Uterus (tissue), 4 donors: ENCODE results near the gene PRDM15. TPM values are rescaled to one million over a fixed set of nuclear protein-coding genes. Genes with fewer than 3 reads are reported as not detected.

Experiments used
- DNase-seq, 2 donors: peaks; one replicate each; pipeline ENCODE4 v3.0.0-alpha.2; 2019 to 2020
- H3K27ac ChIP-seq, 2 donors: fragments of 200-600 bp; sonication (generic); 1 replicate in 1 of 2; 2 replicates in 1 of 2; pipeline ENCODE4 v1.5.1; 2016 to 2018
- H3K27me3 ChIP-seq, 2 donors: fragments of 200-600 bp; sonication (generic); one replicate each; pipeline ENCODE4 v1.5.1; 2018 to 2019; ENCODE audit warnings: control low read depth in 1 of 2
- H3K36me3 ChIP-seq, 2 donors: fragments of 200-600 bp; sonication (generic); one replicate each; pipeline ENCODE4 v1.5.1; 2019; ENCODE audit warnings: control low read depth in 1 of 2
- H3K4me1 ChIP-seq, 2 donors: fragments of 200-600 bp; sonication (generic); one replicate each; pipeline ENCODE4 v1.5.1; 2018 to 2019; ENCODE audit warnings: control low read depth in 1 of 2
- H3K4me3 ChIP-seq, 2 donors: fragments of 200-600 bp; sonication (generic); 1 replicate in 1 of 2; 2 replicates in 1 of 2; pipeline ENCODE4 v1.5.1; 2018 to 2019; ENCODE audit warnings: mild to moderate bottlenecking in 1 of 2
- H3K9me3 ChIP-seq, 2 donors: fragments of 200-600 bp; sonication (generic); one replicate each; pipeline ENCODE4 v1.5.1; 2019; ENCODE audit warnings: control low read depth in 1 of 2
- POLR2A ChIP-seq, 2 donors: fragments of 450-650 bp; IDR thresholded peaks; one replicate each; pipeline ENCODE4 v1.6.1; 2016; ENCODE audit warnings: antibody characterized with exemption in 2 of 2, mild to moderate bottlenecking in 1 of 2, moderate library complexity in 1 of 2
- intact Hi-C: fragments of 100-400 bp; cut with DNase I; formaldehyde crosslinking; loops from one replicate; pipeline ENCODE4 v1.15.1; 2023; ENCODE audit warnings: low total_unique reads
- total RNA-seq, 4 donors: library from RNA; depleted of rRNA in 3 of 4; stranded (reverse); fragments of >200 nt in 3 of 4; gene quantifications; one replicate each; pipeline versions ENCODE4 v1.1.0 to v1.2.4, GENCODE V29; 2014 to 2023
- TF ChIP-seq, protein P1 (sequence below), 4 experiments: fragments of 200-600 bp in 2 of 4; fragments of 450-650 bp in 2 of 4; sonication (generic) in 2 of 4; IDR thresholded peaks; one replicate each; pipeline ENCODE4 v1.5.1; 2016 to 2019; ENCODE audit warnings: antibody characterized with exemption in 4 of 4, mild to moderate bottlenecking in 2 of 4, moderate library complexity in 1 of 4
- donor health status: DM: yes; HTN: yes; CAD: no.

PRDM15 gene
- total RNA-seq, 4 donors from 2014 or later: 5.9 to 11.0 (median 6.5) TPM

DNA sequence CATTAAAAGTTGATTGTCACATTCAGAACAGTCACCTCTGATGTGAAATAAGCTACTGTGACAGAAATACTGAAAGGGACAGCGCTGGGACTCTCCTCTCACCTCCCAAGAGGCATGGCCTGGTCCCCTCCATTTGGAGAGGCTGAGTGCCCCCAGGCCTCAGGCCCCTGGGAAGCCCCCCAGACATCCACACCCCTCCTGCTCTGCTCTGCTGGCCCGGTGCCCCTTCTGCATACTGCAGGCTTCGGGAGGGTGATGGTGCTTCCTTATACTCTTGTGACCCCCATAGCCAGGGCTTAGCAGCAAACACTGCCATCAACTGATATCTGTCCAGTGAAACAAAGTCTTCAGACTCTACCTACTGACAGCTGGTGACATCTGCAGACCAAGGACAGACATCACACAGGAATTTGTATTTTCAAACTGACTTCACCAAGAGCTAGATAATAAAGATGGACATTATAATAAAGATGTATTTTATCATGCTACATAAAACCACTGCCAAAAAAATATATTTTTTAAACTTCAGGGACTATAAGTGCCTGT is 37.8 kb upstream of the PRDM15 start:
- TF ChIP-seq, protein P1, sequence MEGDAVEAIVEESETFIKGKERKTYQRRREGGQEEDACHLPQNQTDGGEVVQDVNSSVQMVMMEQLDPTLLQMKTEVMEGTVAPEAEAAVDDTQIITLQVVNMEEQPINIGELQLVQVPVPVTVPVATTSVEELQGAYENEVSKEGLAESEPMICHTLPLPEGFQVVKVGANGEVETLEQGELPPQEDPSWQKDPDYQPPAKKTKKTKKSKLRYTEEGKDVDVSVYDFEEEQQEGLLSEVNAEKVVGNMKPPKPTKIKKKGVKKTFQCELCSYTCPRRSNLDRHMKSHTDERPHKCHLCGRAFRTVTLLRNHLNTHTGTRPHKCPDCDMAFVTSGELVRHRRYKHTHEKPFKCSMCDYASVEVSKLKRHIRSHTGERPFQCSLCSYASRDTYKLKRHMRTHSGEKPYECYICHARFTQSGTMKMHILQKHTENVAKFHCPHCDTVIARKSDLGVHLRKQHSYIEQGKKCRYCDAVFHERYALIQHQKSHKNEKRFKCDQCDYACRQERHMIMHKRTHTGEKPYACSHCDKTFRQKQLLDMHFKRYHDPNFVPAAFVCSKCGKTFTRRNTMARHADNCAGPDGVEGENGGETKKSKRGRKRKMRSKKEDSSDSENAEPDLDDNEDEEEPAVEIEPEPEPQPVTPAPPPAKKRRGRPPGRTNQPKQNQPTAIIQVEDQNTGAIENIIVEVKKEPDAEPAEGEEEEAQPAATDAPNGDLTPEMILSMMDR (IDR thresholded peaks at IDR 0.05): no peak
- no peak for TF ChIP-seq POLR2A (IDR thresholded peaks at IDR 0.05)
- no peak for DNase-seq
- intact Hi-C loops: no loop called here
- no peaks in the 10 kb centered on the region for H3K36me3 ChIP-seq
- H3K27me3 ChIP-seq: no peaks in the 10 kb centered on the region
- H3K27ac ChIP-seq: no peak overlapping the region
- no peaks in the 10 kb centered on the region for H3K9me3 ChIP-seq
- H3K4me3 ChIP-seq: no peak overlapping the region
- no peaks in the 10 kb centered on the region for H3K4me1 ChIP-seq

DNA sequence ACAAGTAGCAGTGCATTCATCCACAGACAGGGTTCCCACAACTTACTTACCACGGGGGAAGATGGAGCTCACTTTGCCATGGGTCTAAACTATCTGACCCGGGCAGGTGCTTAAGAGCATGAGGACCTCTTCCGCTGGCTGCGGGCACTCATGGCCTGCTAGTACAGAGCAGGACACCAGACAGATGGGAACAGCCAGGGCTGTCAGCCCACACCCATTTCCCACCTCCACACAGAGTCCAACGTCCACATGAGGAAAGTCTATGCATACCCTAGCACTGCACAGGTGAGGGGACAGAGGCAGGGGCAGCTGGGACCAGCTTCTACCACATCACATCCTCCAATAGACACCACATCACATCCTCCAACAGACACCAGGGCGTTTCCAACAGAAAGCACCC is 35.8 kb upstream of the PRDM15 start:
- no peaks in the 10 kb centered on the region for H3K27me3 ChIP-seq
- no peak for TF ChIP-seq POLR2A (IDR thresholded peaks at IDR 0.05)
- TF ChIP-seq, protein P1 (IDR thresholded peaks at IDR 0.05): no peak
- H3K36me3 ChIP-seq: no peaks in the 10 kb centered on the region

GRCh38 chr21:41914358-41914757 is 35.2 kb upstream of the PRDM15 start:
- no peaks in the 10 kb centered on the region for H3K9me3 ChIP-seq
- H3K36me3 ChIP-seq: no peaks in the 10 kb centered on the region
- intact Hi-C loops: no loop called here
- H3K4me1 ChIP-seq: no peaks in the 10 kb centered on the region
- no peak for DNase-seq
- no peaks in the 10 kb centered on the region for H3K27me3 ChIP-seq
- no peak overlapping the region for H3K27ac ChIP-seq
- TF ChIP-seq, protein P1 (IDR thresholded peaks at IDR 0.05): no peak
- no peak for TF ChIP-seq POLR2A (IDR thresholded peaks at IDR 0.05)
- no peak overlapping the region for H3K4me3 ChIP-seq

More for the DNA sequence above, 35.8 kb upstream of the PRDM15 start:
- no peak overlapping the region for H3K4me3 ChIP-seq
- no peaks in the 10 kb centered on the region for H3K9me3 ChIP-seq
- no peaks in the 10 kb centered on the region for H3K4me1 ChIP-seq
- no peak for DNase-seq
- H3K27ac ChIP-seq: no peak overlapping the region
- intact Hi-C loops: no loop called here

- Histone ChIP-seq H3K4me1 (no peaks in the 10 kb centered on the region), H3K36me3 (no peaks in the 10 kb centered on the region), H3K27ac (no peak overlapping the region), H3K9me3 (no peaks in the 10 kb centered on the region), H3K4me3 (no peak overlapping the region), H3K27me3 (no peaks in the 10 kb centered on the region)
- no peak for TF ChIP-seq POLR2A (IDR thresholded peaks at IDR 0.05)
- TF ChIP-seq, protein P1 (IDR thresholded peaks at IDR 0.05): no peak
- no peak for DNase-seq
- intact Hi-C loops: no loop called here
Observed at GRCh38 chr21:41913230-41913629, 34.1 kb upstream of the PRDM15 start.

- no peaks in the 10 kb centered on the region for H3K36me3 ChIP-seq
- DNase-seq: no peak
- H3K27me3 ChIP-seq: no peaks in the 10 kb centered on the region
- H3K9me3 ChIP-seq: no peaks in the 10 kb centered on the region
- H3K27ac ChIP-seq: no peak overlapping the region
- TF ChIP-seq, protein P1 (IDR thresholded peaks at IDR 0.05): no peak
- no peak for TF ChIP-seq POLR2A (IDR thresholded peaks at IDR 0.05)
- H3K4me3 ChIP-seq: no peak overlapping the region
- intact Hi-C loops: no loop called here
- no peaks in the 10 kb centered on the region for H3K4me1 ChIP-seq
Observed at GRCh38 chr21:41908829-41909228, 29.7 kb upstream of the PRDM15 start.
